ENCODE results near the gene MS4A13. TPM values are rescaled to one million over a fixed set of nuclear protein-coding genes. Genes with fewer than 3 reads are reported as not detected.

The MS4A13 gene
- total RNA-seq, 3 donors from 2014 or later = not detected

- DNase-seq = no peak
- Histone ChIP-seq H3K36me3 (ENCODE audit: low read depth) (no peaks in the 10 kb centered on the region), H3K4me3 (no peak overlapping the region), H3K4me1 (ENCODE audit: low read depth) (no peaks in the 10 kb centered on the region), H3K9me3 (no peaks in the 10 kb centered on the region)
- intact Hi-C loops (cut with DNase I, micrococcal nuclease) = no loop called here
- ATAC-seq = no peak
- TF ChIP-seq, protein P1, sequence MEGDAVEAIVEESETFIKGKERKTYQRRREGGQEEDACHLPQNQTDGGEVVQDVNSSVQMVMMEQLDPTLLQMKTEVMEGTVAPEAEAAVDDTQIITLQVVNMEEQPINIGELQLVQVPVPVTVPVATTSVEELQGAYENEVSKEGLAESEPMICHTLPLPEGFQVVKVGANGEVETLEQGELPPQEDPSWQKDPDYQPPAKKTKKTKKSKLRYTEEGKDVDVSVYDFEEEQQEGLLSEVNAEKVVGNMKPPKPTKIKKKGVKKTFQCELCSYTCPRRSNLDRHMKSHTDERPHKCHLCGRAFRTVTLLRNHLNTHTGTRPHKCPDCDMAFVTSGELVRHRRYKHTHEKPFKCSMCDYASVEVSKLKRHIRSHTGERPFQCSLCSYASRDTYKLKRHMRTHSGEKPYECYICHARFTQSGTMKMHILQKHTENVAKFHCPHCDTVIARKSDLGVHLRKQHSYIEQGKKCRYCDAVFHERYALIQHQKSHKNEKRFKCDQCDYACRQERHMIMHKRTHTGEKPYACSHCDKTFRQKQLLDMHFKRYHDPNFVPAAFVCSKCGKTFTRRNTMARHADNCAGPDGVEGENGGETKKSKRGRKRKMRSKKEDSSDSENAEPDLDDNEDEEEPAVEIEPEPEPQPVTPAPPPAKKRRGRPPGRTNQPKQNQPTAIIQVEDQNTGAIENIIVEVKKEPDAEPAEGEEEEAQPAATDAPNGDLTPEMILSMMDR (IDR thresholded peaks at IDR 0.05) = no peak
These were observed 28.9 kb downstream of the MS4A13 start for GRCh38 chr11:60544077-60544476.

DNA sequence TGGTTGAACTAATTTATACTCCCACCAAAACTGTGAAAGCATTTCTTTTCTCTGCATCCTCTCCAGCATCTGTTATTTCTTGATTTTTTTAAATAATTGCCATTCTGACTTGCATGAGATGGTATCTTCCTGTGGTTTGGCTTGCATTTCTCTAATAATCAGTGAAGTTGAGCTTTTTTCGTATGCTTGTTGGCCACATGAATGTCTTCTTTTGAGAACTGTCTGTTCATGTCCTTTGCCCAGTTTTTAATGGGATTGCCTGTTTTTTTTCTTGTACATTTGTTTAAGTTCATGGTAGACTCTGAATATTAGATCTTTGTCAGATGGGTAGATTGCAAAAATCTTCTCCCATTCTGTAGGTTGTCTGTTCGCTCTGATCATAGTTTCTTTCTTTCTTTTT lies 46.1 kb downstream of the MS4A13 start:
- H3K4me3 ChIP-seq = no peak overlapping the region
- no peaks in the 10 kb centered on the region for H3K4me1 ChIP-seq (ENCODE audit: low read depth)
- H3K9me3 ChIP-seq = peaks cover 6% of the 10 kb centered on the region
- ATAC-seq (no peak), DNase-seq (no peak)
- TF ChIP-seq, protein P1 (IDR thresholded peaks at IDR 0.05) = no peak
- no peaks in the 10 kb centered on the region for H3K36me3 ChIP-seq (ENCODE audit: low read depth)
- intact Hi-C loops (cut with DNase I, micrococcal nuclease) = no loop called here

- Histone ChIP-seq H3K9me3 (peaks cover 6% of the 10 kb centered on the region), H3K4me3 (no peak overlapping the region), H3K4me1 (ENCODE audit: low read depth) (no peaks in the 10 kb centered on the region), H3K36me3 (ENCODE audit: low read depth) (no peaks in the 10 kb centered on the region)
- TF ChIP-seq, protein P1 (IDR thresholded peaks at IDR 0.05) = no peak
- intact Hi-C loops (cut with DNase I, micrococcal nuclease) = no loop called here
- no peak for ATAC-seq
- no peak for DNase-seq
These were observed 48.5 kb downstream of the MS4A13 start for GRCh38 chr11:60563553-60564235.

DNA sequence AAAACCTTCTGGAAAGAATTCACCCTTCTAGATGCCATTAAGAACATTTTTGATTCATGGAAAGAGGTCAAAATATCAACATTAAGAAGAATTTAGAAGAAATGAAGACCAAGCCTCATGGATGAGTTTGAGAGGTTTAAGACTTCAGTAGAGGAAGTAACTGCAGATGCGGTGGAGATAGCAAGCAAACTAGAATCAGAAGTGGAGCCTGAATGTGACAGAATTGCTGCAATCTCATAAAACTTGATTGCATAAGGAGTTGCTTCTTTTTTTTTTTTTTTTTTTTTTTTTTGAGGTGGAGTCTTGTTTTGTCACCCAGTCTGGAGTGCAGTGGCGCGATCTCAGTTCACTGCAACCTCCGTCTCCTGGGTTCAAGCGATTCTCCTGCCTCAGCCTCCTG lies 51.6 kb downstream of the MS4A13 start:
- Histone ChIP-seq H3K36me3 (ENCODE audit: low read depth) (no peaks in the 10 kb centered on the region), H3K4me3 (no peak overlapping the region), H3K9me3 (no peaks in the 10 kb centered on the region), H3K4me1 (ENCODE audit: low read depth) (no peaks in the 10 kb centered on the region)
- TF ChIP-seq, protein P1 (IDR thresholded peaks at IDR 0.05) = no peak
- intact Hi-C loops (cut with DNase I, micrococcal nuclease) = no loop called here
- DNase-seq (no peak), ATAC-seq (no peak)

DNA sequence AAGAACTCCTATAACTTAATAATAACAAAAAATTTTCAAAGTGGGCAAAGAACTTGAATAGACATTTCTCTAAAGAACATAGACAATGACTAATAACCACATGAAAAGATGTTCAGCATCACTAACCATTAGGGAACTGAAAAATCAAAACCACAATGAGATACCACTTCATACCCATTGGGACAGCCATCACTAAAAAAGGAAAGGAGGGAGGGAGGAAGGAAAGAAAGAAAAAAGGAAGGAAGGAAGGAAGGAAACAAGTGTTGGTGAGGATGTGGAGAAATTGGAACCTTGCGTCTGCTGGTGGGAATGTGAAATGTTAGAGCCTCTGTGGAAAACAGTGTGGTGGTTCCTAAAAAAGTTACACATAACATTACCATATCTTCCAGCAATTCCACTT lies 55.8 kb downstream of the MS4A13 start:
- TF ChIP-seq, protein P1 (IDR thresholded peaks at IDR 0.05) = no peak
- H3K9me3 ChIP-seq = no peaks in the 10 kb centered on the region
- no peak for DNase-seq
- intact Hi-C loops (cut with DNase I, micrococcal nuclease) = no loop called here
- no peaks in the 10 kb centered on the region for H3K36me3 ChIP-seq (ENCODE audit: low read depth)
- H3K4me3 ChIP-seq = no peak overlapping the region
- no peak for ATAC-seq
- H3K4me1 ChIP-seq (ENCODE audit: low read depth) = no peaks in the 10 kb centered on the region

DNA sequence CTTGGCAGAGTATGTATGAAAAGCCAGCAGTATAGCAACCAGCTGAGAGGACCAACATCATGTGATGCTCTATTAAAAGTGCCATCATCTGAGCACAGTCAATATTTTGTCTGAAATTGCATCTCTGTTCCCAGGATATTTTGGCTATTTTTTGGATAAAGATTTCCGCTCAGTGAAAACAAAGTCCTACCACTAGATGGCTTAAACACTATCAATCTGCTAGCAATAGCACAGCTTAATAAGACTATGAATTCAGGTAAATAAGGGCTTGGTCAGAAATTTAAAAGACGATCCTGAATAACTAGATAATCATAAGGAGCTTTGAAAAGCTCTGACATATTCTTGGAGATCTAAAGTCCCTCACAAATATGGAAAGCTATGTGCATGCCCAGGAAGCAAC lies 74.4 kb downstream of the MS4A13 start:
- Histone ChIP-seq H3K9me3 (no peaks in the 10 kb centered on the region), H3K36me3 (ENCODE audit: low read depth) (no peaks in the 10 kb centered on the region), H3K4me3 (no peak overlapping the region), H3K4me1 (ENCODE audit: low read depth) (no peaks in the 10 kb centered on the region)
- TF ChIP-seq, protein P1 (IDR thresholded peaks at IDR 0.05) = no peak
- intact Hi-C loops (cut with DNase I, micrococcal nuclease) = no loop called here
- ATAC-seq = no peak
- no peak for DNase-seq

All from mucosa of descending colon (tissue), 3 donors.